ENCODE results near the gene SEC23IP.

The SEC23IP gene

GRCh38 chr10:119892188-119893065 lies at the start of gene SEC23IP:
Gene SEC23IP (plus strand): TSS chr10:119892730. CDS start chr10:119892783, 53 bp downstream.
- no peak for TF ChIP-seq CTCF (IDR thresholded peaks at IDR 0.05; ENCODE audit: control insufficient read depth, extremely low read depth, insufficient read depth)
- peak within 1 kb of the TSS; percentile 89 for H3K4me3 ChIP-seq (ENCODE audit: low read depth, low read length)
- DNase-seq (ENCODE audit: low read depth): peak; percentile 91

- H3K4me3 ChIP-seq (ENCODE audit: low read depth, low read length): no peak overlapping the region
- TF ChIP-seq CTCF (IDR thresholded peaks at IDR 0.05; ENCODE audit: control insufficient read depth, extremely low read depth, insufficient read depth): no peak
- no peak for DNase-seq (ENCODE audit: low read depth)
Measured at GRCh38 chr10:119845656-119846055, 46.9 kb upstream of the SEC23IP start.

- TF ChIP-seq CTCF (IDR thresholded peaks at IDR 0.05; ENCODE audit: control insufficient read depth, extremely low read depth, insufficient read depth): no peak
- DNase-seq (ENCODE audit: low read depth): no peak
- no peak overlapping the region for H3K4me3 ChIP-seq (ENCODE audit: low read depth, low read length)
Measured at GRCh38 chr10:119849031-119849789, 43.3 kb upstream of the SEC23IP start.

- no peak for TF ChIP-seq CTCF (IDR thresholded peaks at IDR 0.05; ENCODE audit: control insufficient read depth, extremely low read depth, insufficient read depth)
- DNase-seq (ENCODE audit: low read depth): no peak
- no peak overlapping the region for H3K4me3 ChIP-seq (ENCODE audit: low read depth, low read length)
Measured at GRCh38 chr10:119849944-119850343, 42.6 kb upstream of the SEC23IP start.

GRCh38 chr10:119852277-119852676 lies 40.3 kb upstream of the SEC23IP start:
- H3K4me3 ChIP-seq (ENCODE audit: low read depth, low read length): no peak overlapping the region
- no peak for DNase-seq (ENCODE audit: low read depth)
- no peak for TF ChIP-seq CTCF (IDR thresholded peaks at IDR 0.05; ENCODE audit: control insufficient read depth, extremely low read depth, insufficient read depth)

- TF ChIP-seq CTCF (IDR thresholded peaks at IDR 0.05; ENCODE audit: control insufficient read depth, extremely low read depth, insufficient read depth): no peak
- no peak for DNase-seq (ENCODE audit: low read depth)
- H3K4me3 ChIP-seq (ENCODE audit: low read depth, low read length): no peak overlapping the region
Measured at GRCh38 chr10:119852822-119853221, 39.7 kb upstream of the SEC23IP start.
